ENCODE measurements around the gene JAML. TPM values are rescaled to one million over a fixed set of nuclear protein-coding genes. Genes with fewer than 3 reads are reported as not detected.

JAML gene
- total and polyA plus RNA-seq, 2 of the 13 experiments (the other 11 are each of a cell fraction or from before 2014, with no cell fraction given), result 2.0 to 3.3 TPM

DNA sequence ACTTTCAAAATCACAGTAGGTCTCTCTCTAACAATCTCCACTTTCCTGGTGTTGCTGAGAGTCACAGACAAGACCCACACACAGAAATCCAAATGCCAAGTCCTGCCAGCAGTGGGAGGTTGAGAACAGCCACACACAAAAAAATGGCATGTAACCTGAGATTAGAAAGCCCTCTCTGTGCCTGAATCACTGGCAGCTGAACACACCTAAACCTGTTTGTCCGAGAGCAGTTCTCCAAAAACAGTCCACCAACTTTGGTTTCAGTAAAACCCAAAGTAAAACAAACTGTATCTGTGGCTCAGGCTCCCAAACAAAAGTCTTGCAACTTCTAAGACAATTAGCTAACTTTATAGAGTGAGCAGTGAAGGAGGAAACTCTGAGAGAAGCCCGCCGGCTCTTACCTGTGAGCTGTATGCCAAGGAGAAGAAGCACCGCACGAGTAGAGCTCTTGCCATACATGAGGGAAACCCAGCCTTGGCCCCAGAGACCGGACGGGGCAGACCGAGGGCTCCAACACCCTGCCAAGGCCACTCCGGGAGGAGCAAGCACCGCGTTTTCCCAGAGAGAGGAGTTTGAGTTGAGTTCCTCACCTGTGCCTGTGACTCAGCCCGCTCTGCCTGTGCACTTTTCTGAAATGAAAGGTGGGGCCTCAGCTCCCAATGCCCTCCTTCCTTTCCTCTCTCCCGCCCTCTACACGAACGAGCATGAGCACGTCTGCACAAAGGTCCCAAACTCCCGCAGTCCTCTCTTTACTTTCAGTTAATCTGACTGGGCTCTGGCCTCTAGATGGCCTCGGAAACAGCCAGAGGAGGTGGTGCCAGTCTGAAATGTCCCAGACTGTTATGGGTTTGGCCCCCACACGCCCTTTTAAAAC is 39.1 kb upstream of the JAML start, which contains the start of gene MPZL2 (continued):
- TF ChIP-seq DBP (CRISPR knock-in tag; IDR thresholded peaks at IDR 0.05; ENCODE audit: not compliant biosample characterization) (peak; percentile 39), ZNF614 (CRISPR knock-in tag; IDR thresholded peaks at IDR 0.05; ENCODE audit: borderline replicate concordance) (no peak; the same call in 1 of the 2 replicates), ZSCAN29 (CRISPR knock-in tag; conservative IDR thresholded peaks at IDR 0.05) (no peak), ZNF362 (CRISPR knock-in tag; IDR thresholded peaks at IDR 0.05; ENCODE audit: borderline replicate concordance) (no peak), CREM (IDR thresholded peaks at IDR 0.05) (0 out of 2 replicates have a peak, but pooled peaks have one; percentile 6), CREM (CRISPR knock-in tag; IDR thresholded peaks at IDR 0.05) (no peak), ZNF33A (CRISPR knock-in tag; IDR thresholded peaks at IDR 0.05; ENCODE audit: borderline replicate concordance) (no peak), ZNF768 (CRISPR knock-in tag; IDR thresholded peaks at IDR 0.05) (peak; percentile 39; the same call in 1 of the 2 replicates), MXI1 (IDR thresholded peaks at IDR 0.05; ENCODE audit: borderline replicate concordance, low read depth, low read length) (peak; percentile 47; the same call in 1 of the 3 replicates), HCFC1 (IDR thresholded peaks at IDR 0.05; ENCODE audit: low read depth, low read length) (no peak), THAP11 (CRISPR knock-in tag; IDR thresholded peaks at IDR 0.05) (no peak), NCOR1 (IDR thresholded peaks at IDR 0.05; ENCODE audit: borderline replicate concordance, low read length) (no peak), SALL1 (CRISPR knock-in tag; IDR thresholded peaks at IDR 0.05) (peak; percentile 59), SRSF1 (optimal IDR thresholded peaks at IDR 0.05; ENCODE audit: low read depth, low read length) (no peak), NR2F1 (CRISPR knock-in tag; IDR thresholded peaks at IDR 0.05) (no peak)
- TF ChIP-seq, protein P1, sequence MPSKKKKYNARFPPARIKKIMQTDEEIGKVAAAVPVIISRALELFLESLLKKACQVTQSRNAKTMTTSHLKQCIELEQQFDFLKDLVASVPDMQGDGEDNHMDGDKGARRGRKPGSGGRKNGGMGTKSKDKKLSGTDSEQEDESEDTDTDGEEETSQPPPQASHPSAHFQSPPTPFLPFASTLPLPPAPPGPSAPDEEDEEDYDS (CRISPR knock-in tag; IDR thresholded peaks at IDR 0.05), result peak; percentile 68
- TF ChIP-seq, protein P2, sequence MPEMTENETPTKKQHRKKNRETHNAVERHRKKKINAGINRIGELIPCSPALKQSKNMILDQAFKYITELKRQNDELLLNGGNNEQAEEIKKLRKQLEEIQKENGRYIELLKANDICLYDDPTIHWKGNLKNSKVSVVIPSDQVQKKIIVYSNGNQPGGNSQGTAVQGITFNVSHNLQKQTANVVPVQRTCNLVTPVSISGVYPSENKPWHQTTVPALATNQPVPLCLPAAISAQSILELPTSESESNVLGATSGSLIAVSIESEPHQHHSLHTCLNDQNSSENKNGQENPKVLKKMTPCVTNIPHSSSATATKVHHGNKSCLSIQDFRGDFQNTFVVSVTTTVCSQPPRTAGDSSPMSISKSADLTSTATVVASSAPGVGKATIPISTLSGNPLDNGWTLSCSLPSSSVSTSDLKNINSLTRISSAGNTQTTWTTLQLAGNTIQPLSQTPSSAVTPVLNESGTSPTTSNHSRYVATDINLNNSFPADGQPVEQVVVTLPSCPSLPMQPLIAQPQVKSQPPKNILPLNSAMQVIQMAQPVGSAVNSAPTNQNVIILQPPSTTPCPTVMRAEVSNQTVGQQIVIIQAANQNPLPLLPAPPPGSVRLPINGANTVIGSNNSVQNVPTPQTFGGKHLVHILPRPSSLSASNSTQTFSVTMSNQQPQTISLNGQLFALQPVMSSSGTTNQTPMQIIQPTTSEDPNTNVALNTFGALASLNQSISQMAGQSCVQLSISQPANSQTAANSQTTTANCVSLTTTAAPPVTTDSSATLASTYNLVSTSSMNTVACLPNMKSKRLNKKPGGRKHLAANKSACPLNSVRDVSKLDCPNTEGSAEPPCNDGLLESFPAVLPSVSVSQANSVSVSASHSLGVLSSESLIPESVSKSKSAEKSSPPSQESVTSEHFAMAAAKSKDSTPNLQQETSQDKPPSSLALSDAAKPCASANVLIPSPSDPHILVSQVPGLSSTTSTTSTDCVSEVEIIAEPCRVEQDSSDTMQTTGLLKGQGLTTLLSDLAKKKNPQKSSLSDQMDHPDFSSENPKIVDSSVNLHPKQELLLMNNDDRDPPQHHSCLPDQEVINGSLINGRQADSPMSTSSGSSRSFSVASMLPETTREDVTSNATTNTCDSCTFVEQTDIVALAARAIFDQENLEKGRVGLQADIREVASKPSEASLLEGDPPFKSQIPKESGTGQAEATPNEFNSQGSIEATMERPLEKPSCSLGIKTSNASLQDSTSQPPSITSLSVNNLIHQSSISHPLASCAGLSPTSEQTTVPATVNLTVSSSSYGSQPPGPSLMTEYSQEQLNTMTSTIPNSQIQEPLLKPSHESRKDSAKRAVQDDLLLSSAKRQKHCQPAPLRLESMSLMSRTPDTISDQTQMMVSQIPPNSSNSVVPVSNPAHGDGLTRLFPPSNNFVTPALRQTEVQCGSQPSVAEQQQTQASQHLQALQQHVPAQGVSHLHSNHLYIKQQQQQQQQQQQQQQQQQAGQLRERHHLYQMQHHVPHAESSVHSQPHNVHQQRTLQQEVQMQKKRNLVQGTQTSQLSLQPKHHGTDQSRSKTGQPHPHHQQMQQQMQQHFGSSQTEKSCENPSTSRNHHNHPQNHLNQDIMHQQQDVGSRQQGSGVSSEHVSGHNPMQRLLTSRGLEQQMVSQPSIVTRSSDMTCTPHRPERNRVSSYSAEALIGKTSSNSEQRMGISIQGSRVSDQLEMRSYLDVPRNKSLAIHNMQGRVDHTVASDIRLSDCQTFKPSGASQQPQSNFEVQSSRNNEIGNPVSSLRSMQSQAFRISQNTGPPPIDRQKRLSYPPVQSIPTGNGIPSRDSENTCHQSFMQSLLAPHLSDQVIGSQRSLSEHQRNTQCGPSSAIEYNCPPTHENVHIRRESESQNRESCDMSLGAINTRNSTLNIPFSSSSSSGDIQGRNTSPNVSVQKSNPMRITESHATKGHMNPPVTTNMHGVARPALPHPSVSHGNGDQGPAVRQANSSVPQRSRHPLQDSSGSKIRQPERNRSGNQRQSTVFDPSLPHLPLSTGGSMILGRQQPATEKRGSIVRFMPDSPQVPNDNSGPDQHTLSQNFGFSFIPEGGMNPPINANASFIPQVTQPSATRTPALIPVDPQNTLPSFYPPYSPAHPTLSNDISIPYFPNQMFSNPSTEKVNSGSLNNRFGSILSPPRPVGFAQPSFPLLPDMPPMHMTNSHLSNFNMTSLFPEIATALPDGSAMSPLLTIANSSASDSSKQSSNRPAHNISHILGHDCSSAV (CRISPR knock-in tag; IDR thresholded peaks at IDR 0.05; ENCODE audit: borderline replicate concordance), result 0 out of 2 replicates have a peak, but pooled peaks have one; percentile 20
